ENCODE data around the gene ADM5.

The ADM5 gene, protein sequence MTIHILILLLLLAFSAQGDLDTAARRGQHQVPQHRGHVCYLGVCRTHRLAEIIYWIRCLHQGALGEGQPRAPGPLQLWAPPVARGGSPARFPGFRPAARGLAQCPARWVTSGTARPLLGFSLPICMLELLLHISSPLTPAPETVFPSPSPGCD

DNA sequence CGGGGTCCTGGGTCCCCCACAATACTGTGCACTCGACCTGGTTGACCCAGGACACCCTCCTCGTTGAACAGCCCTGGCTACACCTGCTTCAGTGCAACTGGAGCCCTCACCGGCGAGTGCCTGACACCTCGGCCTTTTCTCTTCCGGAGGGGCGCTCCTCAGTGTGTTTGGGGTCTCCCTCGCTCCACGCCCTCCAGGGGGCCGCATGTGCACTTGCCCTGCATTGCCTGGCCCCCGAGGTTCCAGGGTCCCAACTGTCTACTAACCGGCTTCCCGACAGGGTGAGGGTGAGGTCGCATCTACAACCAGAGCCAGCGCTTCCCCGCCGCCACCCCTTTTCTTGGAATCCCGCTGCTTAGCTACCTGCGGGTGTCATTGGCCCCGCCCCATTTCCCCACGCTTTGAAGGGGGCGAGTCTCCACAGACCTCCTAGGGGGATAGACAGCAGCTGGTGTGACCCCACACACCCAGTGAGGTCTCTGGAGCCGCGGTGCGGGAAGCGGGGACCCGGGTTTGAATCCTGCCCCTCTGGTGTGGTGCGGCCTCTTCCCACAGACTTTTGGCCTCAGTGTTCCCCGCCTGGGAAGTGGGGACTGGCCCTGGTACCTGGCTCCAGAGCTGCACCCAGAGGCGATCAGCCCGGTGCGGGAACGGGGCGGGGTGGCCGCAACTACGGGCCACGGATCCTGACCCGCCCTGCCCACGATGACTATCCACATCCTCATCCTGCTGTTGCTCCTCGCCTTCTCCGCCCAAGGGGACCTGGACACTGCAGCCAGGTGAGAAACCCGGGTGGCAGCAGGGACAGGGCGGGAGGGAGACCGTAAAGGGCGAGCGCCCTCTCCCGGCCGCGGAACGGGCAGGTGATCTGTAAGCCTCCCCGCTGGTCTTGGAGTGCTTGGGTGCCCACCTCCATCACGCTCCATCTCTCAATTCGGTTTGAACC is at the start of gene ADM5:
TSS of gene ADM5 (plus strand) at position 462 of the 946 bp plus-strand sequence. CDS start at position 706, 244 bp downstream.
- in situ Hi-C loops (cut with HindIII; ENCODE audit: low pct_ligation_motif_present, low pct_unique_long_range_greater_than_20kb, low sequenced_read_pairs), result no loop called here
- no peak for DNase-seq

DNA sequence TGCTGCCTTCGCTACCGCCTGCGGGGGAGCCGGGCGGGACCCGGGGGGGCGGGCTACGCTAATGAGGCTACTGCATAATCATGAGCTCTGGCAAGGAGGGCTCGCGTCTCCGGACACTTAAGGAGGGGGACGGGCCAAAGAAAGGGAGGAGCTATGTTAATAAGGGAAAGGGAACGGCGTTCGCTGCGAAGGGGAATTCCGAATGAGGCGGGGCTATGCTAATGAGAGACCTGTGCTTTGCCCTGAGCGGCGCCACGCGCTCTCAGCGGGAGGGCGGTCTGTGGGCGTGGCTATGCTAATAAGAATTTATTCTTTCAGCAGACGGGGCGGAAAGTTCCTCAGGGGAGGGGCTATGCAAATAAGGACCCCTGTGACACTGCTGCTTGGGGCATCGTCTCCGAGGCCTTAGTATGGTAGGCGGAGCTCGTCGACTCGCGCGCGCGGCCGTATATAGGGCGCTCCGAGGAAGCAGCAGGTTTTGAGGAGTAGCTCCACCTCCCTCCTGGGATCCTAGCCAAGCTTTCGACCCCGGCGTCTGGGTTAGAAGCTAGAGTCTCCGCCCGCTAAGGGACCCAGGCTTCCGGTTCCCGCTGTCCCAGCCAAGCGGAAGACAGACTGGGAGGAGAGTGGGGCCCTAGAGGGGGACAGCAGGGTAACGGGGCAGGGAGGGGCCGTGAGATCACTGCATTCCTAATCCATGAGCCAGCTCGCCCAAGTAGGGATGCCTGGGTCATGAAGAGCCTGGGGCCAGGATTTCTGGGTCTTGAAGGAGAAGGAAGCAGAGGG is 49.1 kb upstream of the ADM5 start, which contains the start of gene RRAS:
TSS of gene RRAS (minus strand) at position 31 of the 786 bp plus-strand sequence. CDS start 45 bp downstream, outside the sequence.
- in situ Hi-C loops (cut with HindIII; ENCODE audit: low pct_ligation_motif_present, low pct_unique_long_range_greater_than_20kb, low sequenced_read_pairs), result no loop called here
- peak; percentile 99 for DNase-seq

DNA sequence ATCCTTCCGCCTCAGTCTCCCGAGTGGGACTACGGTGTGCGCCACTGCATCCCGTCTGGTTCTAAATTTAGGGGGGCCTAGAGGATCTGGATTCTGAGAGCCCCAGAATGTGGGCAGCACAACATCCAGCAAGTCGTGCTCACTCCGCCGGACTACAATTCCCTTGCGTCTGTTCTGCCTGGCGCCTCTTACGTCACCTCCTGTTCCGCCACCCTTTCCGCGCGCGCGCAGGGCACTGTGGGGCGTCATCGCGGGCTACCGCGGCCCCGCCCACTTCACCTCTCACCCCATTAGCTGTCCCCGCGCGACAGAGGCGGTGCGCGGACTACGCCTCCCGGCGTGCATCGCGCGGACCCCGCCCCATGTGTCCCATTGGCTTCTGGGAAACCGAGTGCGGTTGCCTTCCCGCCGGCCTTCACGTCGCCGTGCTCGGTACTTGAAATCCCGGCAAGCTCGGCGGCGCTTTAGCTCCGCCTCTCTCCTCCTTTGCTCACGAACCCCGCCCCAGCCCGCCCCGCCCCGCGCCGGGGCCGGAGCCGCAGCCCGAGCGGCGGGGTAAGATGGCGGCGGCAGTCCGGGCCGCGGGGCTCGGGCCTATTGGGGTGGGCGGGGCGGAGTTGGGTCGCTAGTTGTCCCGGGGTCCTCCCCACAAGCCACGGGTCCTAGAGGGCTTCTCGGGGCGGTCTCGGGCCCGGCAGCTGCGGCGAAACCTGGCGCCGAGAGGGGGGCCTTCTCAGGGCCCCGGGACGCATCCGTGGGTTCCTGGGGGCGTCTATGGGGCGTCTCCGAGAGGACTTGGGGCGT is 47.5 kb upstream of the ADM5 start, which contains the start of gene SCAF1:
TSS of gene SCAF1 (plus strand) at position 522 of the 804 bp plus-strand sequence. CDS start 2,818 bp downstream, outside the sequence.
- peak; percentile 97 for DNase-seq
- in situ Hi-C loops (cut with HindIII; ENCODE audit: low pct_ligation_motif_present, low pct_unique_long_range_greater_than_20kb, low sequenced_read_pairs), result no loop called here

DNA sequence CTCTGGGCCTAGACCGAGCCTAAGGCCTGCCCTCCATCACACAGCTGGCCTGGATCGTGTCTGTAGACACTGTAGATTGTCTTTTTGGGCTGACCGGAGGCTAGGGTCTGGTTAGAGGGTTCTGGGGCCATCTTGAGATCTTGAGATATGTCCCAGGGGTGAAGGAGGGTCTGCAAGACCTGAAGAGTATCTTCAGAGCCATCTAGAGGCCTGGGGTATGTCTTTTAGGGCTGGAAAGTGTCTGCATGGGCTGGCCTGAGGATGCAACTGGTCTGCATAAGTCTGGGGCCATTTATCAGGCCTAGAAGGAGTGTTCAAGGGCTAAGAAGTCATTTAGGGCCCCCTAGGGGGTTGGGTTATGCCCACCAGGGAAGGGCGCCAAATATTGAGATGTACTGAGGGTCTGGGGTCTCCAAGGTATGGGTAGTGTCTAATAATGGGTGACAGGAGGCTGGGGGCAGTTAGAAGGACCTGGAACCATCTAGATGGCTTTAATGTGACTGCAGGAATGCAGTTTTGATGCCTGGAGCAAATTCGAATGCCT is 46.8 kb upstream of the ADM5 start:
- DNase-seq, result no peak
- in situ Hi-C loops (cut with HindIII; ENCODE audit: low pct_ligation_motif_present, low pct_unique_long_range_greater_than_20kb, low sequenced_read_pairs), result no loop called here

DNA sequence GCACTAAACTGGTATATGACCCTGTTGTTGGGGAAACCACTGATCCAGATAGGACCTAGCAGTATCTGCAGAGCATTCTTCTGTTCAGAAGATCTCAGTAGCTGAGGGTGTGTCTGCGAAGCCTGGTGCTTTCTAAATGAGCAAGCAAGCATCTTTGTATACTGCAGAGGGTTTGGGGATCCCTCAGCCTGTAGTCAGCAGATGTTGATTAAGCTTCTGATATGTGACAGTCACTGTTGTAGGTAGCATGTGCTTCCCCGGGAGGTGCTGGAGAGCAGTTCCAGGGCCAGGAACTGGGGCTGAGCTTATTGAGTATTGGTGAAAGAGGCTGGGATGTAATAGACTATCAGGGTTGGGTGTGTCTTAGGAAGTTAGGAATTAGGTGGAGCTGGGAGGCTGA is 45.9 kb upstream of the ADM5 start:
- in situ Hi-C loops (cut with HindIII; ENCODE audit: low pct_ligation_motif_present, low pct_unique_long_range_greater_than_20kb, low sequenced_read_pairs), result no loop called here
- no peak for DNase-seq

DNA sequence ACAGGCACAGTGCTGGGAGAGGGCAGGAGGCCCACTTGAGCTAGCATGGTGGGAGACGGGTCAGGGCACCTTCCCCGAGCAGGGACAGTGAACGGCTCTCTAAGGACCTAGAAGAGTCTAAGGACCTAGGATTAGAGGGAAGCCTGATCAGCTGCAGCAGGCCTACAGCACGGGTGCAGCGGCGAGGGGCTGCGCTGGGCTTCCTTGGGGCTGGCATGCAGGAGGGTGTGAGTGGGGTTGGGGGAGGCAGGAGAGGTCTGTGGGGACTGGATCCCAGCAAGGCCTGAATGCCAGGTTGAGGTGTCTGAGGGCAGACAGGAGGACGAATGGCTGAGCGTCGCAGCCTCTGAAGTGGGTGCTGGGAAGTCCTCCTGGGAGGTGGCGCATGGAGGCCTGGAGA is 43.8 kb upstream of the ADM5 start:
- DNase-seq, result no peak
- in situ Hi-C loops (cut with HindIII; ENCODE audit: low pct_ligation_motif_present, low pct_unique_long_range_greater_than_20kb, low sequenced_read_pairs), result no loop called here

DNA sequence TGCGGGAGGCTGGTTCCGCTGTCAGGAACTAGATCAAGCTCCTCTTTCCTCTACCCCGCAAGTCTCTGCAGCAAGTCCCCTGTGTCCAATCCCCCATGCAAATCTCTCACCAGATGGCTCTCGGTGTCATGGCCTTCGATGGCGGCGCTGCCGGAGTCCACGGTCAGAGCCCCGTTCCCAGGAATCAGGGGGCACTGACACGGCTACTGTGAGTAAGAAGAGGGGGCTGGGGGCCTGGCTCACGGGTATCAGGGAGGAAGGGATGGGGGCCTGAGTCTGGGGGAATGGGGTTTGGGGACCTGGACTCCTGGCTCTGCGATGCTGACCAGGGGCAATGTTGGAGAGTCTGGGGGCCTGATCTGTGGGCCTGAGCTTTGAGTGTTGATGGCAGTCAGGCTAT is 43.4 kb upstream of the ADM5 start:
- no peak for DNase-seq
- in situ Hi-C loops (cut with HindIII; ENCODE audit: low pct_ligation_motif_present, low pct_unique_long_range_greater_than_20kb, low sequenced_read_pairs), result no loop called here

DNA sequence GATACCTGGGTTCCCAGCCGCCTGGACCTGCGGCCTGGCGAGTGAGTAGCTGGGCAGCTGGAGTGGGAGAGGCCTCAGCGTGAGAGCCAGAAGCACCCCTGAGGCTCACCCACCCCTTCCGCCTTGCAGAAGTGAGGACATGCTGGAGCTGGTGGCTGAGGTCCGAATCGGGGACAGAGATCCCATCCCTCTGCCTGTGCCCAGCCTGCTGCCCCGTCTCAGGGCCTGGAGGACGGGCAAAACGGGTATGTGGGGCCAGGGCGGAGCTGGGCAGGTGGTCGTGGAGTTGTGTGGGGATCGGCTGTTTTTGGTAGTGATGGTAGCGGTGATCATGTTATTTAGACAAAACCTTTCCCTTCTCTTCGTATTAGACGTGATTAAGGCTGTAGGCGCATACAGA is 42.8 kb upstream of the ADM5 start:
- no peak for DNase-seq
- in situ Hi-C loops (cut with HindIII; ENCODE audit: low pct_ligation_motif_present, low pct_unique_long_range_greater_than_20kb, low sequenced_read_pairs), result no loop called here

DNA sequence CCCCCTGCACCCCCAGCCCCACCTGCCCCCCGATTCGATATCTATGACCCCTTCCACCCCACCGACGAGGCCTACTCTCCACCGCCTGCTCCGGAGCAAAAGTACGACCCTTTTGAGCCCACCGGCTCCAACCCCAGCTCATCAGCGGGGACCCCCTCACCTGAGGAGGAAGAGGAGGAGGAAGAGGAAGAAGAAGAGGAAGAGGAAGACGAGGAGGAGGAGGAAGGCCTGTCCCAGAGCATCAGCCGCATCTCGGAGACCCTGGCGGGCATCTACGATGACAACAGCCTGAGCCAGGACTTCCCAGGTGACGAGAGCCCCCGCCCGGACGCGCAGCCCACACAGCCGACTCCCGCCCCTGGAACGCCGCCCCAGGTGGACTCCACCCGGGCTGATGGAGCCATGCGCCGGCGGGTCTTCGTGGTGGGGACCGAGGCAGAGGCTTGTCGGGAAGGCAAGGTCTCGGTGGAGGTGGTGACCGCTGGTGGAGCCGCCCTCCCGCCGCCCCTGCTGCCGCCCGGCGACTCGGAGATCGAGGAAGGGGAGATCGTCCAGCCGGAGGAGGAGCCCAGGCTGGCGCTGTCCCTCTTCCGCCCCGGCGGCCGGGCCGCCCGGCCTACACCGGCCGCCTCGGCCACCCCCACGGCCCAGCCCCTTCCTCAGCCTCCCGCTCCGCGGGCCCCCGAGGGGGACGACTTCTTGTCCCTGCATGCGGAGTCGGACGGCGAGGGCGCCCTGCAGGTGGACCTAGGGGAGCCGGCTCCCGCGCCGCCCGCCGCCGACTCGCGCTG is 38.2 kb upstream of the ADM5 start:
- no peak for DNase-seq
- in situ Hi-C loops (cut with HindIII; ENCODE audit: low pct_ligation_motif_present, low pct_unique_long_range_greater_than_20kb, low sequenced_read_pairs), result no loop called here

DNA sequence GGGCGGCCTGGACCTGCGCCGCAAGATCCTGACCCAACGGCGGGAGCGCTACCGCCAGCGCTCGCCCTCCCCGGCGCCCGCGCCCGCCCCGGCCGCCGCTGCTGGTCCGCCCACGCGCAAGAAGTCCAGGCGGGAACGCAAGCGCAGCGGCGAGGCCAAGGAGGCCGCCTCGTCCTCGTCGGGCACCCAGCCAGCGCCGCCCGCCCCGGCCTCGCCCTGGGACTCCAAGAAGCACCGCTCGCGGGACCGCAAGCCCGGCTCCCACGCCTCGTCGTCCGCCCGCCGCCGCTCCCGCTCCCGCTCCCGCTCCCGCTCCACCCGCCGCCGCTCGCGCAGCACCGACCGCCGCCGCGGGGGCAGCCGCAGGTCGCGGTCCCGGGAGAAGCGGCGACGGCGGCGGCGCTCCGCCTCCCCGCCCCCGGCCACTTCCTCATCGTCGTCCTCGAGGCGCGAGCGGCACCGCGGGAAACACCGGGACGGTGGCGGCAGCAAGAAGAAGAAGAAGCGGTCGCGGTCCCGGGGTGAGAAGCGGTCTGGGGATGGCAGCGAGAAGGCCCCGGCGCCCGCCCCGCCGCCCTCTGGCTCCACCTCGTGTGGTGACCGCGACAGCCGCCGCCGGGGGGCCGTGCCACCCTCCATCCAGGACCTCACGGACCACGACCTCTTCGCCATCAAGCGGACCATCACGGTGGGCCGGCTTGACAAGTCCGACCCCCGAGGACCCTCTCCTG is 37.4 kb upstream of the ADM5 start:
- in situ Hi-C loops (cut with HindIII; ENCODE audit: low pct_ligation_motif_present, low pct_unique_long_range_greater_than_20kb, low sequenced_read_pairs), result no loop called here
- no peak for DNase-seq

DNA sequence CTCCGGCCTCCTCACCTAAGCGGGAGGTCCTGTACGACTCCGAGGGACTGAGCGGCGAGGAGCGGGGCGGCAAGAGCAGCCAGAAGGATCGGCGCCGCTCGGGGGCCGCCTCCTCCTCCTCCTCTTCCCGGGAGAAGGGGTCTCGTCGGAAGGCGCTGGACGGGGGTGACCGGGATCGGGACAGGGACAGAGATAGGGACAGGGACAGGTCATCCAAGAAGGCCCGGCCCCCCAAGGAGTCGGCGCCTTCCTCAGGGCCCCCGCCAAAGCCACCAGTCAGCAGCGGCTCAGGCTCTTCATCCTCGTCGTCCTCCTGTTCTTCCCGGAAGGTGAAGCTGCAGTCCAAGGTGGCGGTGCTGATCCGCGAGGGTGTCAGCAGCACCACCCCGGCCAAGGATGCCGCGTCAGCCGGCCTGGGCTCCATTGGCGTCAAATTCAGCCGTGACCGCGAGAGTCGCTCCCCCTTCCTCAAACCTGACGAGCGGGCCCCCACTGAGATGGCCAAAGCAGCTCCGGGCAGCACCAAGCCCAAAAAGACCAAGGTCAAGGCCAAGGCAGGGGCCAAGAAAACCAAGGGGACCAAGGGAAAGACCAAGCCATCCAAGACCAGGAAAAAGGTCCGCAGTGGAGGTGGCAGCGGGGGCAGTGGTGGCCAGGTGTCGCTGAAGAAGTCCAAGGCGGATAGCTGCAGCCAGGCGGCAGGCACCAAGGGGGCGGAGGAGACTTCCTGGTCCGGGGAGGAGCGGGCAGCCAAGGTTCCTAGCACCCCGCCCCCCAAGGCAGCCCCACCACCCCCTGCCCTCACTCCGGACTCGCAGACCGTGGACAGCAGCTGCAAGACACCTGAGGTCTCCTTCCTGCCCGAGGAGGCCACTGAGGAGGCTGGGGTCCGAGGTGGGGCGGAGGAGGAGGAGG is 36.6 kb upstream of the ADM5 start:
- in situ Hi-C loops (cut with HindIII; ENCODE audit: low pct_ligation_motif_present, low pct_unique_long_range_greater_than_20kb, low sequenced_read_pairs), result no loop called here
- no peak for DNase-seq

DNA sequence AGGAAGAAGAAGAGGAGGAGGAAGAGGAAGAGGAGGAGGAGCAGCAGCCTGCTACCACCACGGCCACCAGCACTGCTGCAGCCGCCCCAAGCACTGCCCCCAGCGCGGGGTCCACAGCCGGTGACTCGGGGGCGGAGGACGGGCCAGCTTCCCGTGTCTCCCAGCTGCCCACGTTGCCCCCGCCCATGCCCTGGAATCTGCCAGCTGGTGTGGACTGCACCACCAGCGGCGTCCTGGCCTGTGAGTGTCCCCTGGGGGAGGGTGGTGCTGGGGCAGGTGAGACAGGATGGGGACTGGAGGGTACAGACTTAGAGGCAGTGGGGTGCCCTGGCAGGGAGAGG is 36.0 kb upstream of the ADM5 start:
- DNase-seq, result no peak
- in situ Hi-C loops (cut with HindIII; ENCODE audit: low pct_ligation_motif_present, low pct_unique_long_range_greater_than_20kb, low sequenced_read_pairs), result no loop called here

DNA sequence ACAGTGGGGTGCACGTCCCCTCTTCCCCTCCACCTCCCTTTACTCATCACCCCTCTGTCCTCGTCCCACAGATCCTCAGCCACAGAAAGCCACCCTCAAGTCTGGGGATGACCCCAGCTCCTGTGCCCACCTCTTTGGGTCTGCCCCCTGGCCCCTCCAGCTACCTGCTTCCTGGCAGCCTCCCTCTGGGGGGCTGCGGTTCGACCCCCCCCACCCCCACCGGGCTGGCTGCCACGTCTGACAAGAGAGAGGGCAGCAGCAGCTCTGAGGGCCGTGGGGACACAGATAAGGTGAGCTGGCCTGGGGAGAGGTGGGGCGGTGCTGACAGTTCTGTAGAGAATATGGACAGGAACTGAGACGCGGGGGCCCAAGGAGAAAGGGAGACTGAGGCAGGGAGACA is 34.8 kb upstream of the ADM5 start:
- no peak for DNase-seq
- in situ Hi-C loops (cut with HindIII; ENCODE audit: low pct_ligation_motif_present, low pct_unique_long_range_greater_than_20kb, low sequenced_read_pairs), result no loop called here

DNA sequence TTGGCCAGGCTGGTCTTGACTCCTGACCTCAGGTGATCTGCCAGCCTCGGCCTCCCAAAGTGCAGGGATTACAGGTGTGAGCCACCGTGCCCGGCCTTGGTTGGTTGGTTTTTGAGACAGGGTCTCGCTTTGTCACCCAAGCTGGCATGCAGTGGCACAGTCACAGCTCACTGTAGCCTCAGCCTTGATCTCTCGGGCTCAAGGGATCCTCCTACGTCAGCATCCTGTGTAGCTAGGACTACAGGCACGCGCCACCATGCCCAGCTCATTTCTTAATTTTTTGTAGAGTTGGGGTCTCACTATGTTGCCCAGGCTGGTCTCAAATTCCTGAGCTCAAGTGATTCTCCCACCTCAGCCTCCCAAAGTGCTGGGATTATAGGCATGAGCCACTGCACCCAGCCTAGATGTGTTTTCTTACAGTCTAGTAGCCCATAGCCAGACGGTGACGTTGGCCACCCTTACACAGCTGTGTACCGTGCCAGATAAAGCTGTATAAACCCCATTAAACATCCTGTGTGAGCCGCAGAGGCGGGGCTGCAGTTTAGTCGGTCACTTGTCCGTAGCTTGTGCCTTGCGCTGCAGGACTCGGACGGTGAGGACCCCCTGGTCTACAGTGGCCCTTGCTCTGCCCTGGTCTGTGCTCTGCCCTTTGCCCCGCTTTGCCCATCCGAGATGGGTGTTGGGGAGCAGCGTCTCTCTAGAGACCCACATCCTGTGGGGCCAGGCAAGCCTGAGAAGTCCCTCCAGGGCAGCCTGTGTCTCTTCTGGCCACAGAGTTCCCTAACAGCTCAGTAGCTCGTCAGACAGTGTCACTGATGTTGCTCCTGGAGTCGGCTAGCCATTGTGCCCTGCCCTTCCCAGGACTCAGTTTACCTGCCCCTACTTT is 33.6 kb upstream of the ADM5 start:
- in situ Hi-C loops (cut with HindIII; ENCODE audit: low pct_ligation_motif_present, low pct_unique_long_range_greater_than_20kb, low sequenced_read_pairs), result no loop called here
- no peak for DNase-seq

DNA sequence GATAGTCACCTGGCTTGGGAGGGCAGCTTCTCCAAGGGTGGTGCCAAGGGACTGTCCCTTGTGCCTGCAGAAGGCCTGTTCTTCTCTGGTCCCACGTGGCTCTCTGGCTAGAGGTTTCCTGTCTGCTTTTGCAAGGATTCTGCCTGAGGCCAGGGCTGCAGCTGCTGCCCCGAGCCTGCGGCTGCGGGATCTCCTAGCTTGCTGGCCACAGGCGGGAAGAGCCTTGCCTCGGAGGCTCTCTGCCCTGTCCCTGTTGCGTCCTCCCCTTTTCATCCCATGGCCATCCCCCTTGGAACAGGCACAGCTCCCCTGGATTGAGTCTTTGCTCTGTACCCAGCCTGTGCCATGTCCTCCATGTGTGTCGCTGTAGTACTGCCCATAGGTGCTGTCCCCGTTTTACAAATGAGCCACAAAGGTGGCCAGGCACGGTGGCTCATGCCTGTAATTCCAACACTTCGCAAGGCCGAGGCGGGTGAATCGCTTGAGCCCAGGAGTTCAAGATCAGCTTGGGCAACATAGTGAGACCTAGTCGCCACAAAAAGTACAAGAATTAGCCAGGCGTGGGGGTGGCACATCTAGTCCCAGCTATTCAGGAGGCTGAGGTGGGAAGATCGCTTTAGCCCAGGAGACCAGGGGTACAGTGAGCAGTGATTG is 32.8 kb upstream of the ADM5 start:
- in situ Hi-C loops (cut with HindIII; ENCODE audit: low pct_ligation_motif_present, low pct_unique_long_range_greater_than_20kb, low sequenced_read_pairs), result no loop called here
- no peak for DNase-seq
